Smooth muscle cell (in vitro differentiated cells): ENCODE results near the gene RPTOR. TPM values are rescaled to one million over a fixed set of nuclear protein-coding genes. Genes with fewer than 3 reads are reported as not detected.

Experiments
- DNase-seq: peaks from one replicate; lab custom pipeline; 2025; ENCODE audit not compliant: unreplicated experiment; lab: John Stamatoyannopoulos, UW
- H2AFZ ChIP-seq: fragments of 200-600 bp; sonication (generic); 2 replicates; pipeline ENCODE4 v1.6.0; 2016; ENCODE audit warnings: antibody characterized with exemption, low read depth, mild to moderate bottlenecking
- H3F3A ChIP-seq: fragments of 200-600 bp; sonication (generic); 2 replicates; pipeline ENCODE4 v1.6.0; 2017; ENCODE audit warnings: antibody characterized with exemption, low read depth
- H3K27ac ChIP-seq: fragments of 200-600 bp; sonication (generic); 2 replicates; pipeline ENCODE4 v1.5.1; 2016; ENCODE audit warnings: low read depth, mild to moderate bottlenecking
- H3K27me3 ChIP-seq: fragments of 200-600 bp; sonication (generic); 2 replicates; pipeline ENCODE4 v1.6.1; 2016; ENCODE audit warnings: low read depth, mild to moderate bottlenecking
- H3K36me3 ChIP-seq: fragments of 200-600 bp; sonication (generic); 2 replicates; pipeline ENCODE4 v1.5.1; 2016; ENCODE audit warnings: low read depth
- H3K4me1 ChIP-seq: fragments of 200-600 bp; sonication (generic); 2 replicates; pipeline ENCODE4 v1.5.1; 2016; ENCODE audit warnings: low read depth
- H3K4me2 ChIP-seq: fragments of 200-600 bp; sonication (generic); 2 replicates; pipeline ENCODE4 v1.6.0; 2016; ENCODE audit warnings: mild to moderate bottlenecking
- H3K4me3 ChIP-seq: fragments of 200-600 bp; sonication (generic); 2 replicates; pipeline ENCODE4 v1.5.1; 2016; ENCODE audit warnings: mild to moderate bottlenecking
- H3K79me2 ChIP-seq: fragments of 200-600 bp; sonication (generic); 2 replicates; pipeline ENCODE4 v1.6.0; 2016; ENCODE audit warnings: low read depth, mild to moderate bottlenecking
- H3K9ac ChIP-seq: fragments of 200-600 bp; sonication (generic); 2 replicates; pipeline ENCODE4 v1.6.0; 2016; ENCODE audit warnings: low read depth
- H3K9me3 ChIP-seq: fragments of 200-600 bp; sonication (generic); replicated peaks from 2 replicates; pipeline ENCODE4 v1.5.1; 2016; ENCODE audit warnings: low read depth
- H4K20me1 ChIP-seq: fragments of 200-600 bp; sonication (generic); 2 replicates; pipeline ENCODE4 v1.6.0; 2016; ENCODE audit warnings: low read depth
- WGBS: methylation state at CpG from one replicate; pipeline ENCODE4 v1.1.7; 2016; ENCODE audit warnings: low lambda C conversion rate; 5-methylcytosine and 5-hydroxymethylcytosine counted together
- polyA plus RNA-seq: library from polyadenylated mRNA; unstranded; fragments of >200 nt; fragmentation: Nextera tagmentation; extraction: Ambion mirVana; gene quantifications from 2 replicates; pipeline ENCODE4 v1.2.1, GENCODE V29; 2016
- total RNA-seq: library from RNA; depleted of rRNA; stranded (reverse); fragments of >200 nt; gene quantifications from 2 replicates; pipeline ENCODE4 v1.2.3, GENCODE V29; 2014
- TF ChIP-seq, protein P1 (sequence below): fragments of 200-600 bp; sonication (generic); IDR thresholded peaks from 2 replicates; pipeline ENCODE4 v1.5.1; 2017; ENCODE audit warnings: borderline replicate concordance, mild to moderate bottlenecking, antibody characterized with exemption; ENCODE audit not compliant: insufficient read depth, poor library complexity, severe bottlenecking

RPTOR gene
- total and polyA plus RNA-seq, 2 experiments from 2014 or later = 10.6 to 12.2 TPM

DNA sequence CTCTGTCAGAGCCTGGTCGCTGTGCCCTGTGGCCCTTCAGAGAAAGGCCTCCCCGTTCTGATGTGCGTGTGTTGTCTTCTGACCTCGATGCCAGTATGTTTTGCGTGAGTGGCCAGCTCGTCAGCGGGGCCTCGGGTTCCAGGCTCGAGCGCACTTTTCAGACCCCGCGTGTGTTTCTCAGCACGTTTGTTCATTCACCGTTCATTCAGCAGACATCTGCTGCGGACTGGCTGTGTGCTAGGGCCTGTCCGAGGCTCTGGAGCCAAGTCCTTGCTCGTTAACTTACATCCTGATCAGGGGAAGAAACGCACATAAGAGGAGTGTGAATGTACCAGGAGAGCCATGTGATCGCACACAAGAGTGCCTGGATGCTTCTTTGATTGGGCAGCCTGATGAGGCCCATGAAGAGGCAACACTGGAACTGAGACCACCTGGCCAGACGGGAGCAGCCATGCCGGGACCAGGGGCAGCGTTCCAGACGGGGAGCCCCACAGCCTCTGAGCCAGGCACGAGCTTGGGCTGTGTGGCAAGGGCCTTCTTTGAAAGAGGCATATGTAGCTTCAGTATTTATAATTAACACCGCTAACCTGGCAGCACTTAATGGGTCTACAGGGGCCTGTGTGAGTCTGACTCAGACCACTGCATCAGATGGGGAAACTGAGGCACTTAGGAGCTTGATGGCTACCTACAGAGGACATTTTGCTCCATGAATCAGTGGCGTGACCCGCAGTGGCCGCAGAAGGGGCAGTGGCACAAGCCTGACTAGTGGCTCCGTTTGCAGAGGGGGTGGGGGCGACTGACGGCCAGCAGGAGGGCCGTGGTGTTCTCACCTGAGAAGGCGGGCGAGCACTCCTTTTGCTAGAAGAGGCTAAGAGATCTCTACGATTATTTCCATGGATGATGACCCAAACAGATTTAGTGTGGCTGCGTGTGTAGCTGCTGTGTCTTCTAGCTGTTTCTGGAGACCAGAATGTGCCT, 259.1 kb downstream of the RPTOR start:
- H3K27ac ChIP-seq = no peak overlapping the region
- no peak overlapping the region for H3K9ac ChIP-seq
- 94% methylated on average over 36 of the region's 36 CpGs for WGBS
- no peak overlapping the region for H2AFZ ChIP-seq
- TF ChIP-seq, protein P1, sequence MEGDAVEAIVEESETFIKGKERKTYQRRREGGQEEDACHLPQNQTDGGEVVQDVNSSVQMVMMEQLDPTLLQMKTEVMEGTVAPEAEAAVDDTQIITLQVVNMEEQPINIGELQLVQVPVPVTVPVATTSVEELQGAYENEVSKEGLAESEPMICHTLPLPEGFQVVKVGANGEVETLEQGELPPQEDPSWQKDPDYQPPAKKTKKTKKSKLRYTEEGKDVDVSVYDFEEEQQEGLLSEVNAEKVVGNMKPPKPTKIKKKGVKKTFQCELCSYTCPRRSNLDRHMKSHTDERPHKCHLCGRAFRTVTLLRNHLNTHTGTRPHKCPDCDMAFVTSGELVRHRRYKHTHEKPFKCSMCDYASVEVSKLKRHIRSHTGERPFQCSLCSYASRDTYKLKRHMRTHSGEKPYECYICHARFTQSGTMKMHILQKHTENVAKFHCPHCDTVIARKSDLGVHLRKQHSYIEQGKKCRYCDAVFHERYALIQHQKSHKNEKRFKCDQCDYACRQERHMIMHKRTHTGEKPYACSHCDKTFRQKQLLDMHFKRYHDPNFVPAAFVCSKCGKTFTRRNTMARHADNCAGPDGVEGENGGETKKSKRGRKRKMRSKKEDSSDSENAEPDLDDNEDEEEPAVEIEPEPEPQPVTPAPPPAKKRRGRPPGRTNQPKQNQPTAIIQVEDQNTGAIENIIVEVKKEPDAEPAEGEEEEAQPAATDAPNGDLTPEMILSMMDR = no peak
- H3K4me1 ChIP-seq = no peaks in the 10 kb centered on the region
- no peaks in the 10 kb centered on the region for H3F3A ChIP-seq
- H3K79me2 ChIP-seq = no peaks in the 10 kb centered on the region
- H3K9me3 ChIP-seq = no peaks in the 10 kb centered on the region
- DNase-seq = no peak
- no peaks in the 10 kb centered on the region for H4K20me1 ChIP-seq
- H3K4me2 ChIP-seq = no peak overlapping the region
- H3K4me3 ChIP-seq = no peak overlapping the region
- H3K36me3 ChIP-seq = peaks cover 4% of the 10 kb centered on the region
- no peaks in the 10 kb centered on the region for H3K27me3 ChIP-seq

DNA sequence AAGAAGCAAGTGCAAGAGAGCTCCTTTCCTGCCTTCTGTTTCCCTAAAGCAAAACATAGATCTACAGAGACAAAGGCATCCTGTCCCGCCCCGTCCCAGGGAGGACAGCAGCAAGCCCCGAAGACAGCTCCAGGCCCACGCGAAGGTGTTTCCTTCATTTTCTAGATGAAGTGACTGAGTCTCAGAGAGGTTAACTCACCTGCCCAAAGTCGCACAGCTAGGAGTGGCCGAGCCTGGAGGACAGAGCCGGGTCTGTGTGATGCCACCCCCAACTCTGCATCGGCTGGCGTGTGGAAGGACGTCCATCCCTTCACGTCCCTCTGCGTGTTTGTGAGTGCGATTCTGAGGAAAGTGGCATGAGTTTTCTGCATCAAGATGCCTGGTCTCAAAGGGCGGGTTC, 259.8 kb downstream of the RPTOR start:
- TF ChIP-seq, protein P1 = no peak
- Histone ChIP-seq H3F3A (no peaks in the 10 kb centered on the region), H3K27ac (no peak overlapping the region), H3K36me3 (peaks cover 4% of the 10 kb centered on the region), H3K4me2 (no peak overlapping the region), H3K79me2 (no peaks in the 10 kb centered on the region), H3K4me1 (no peaks in the 10 kb centered on the region), H3K27me3 (no peaks in the 10 kb centered on the region), H3K9me3 (no peaks in the 10 kb centered on the region), H2AFZ (no peak overlapping the region), H3K4me3 (no peak overlapping the region), H4K20me1 (no peaks in the 10 kb centered on the region), H3K9ac (no peak overlapping the region)
- WGBS = 93% methylated on average over 15 of the region's 15 CpGs
- no peak for DNase-seq

DNA sequence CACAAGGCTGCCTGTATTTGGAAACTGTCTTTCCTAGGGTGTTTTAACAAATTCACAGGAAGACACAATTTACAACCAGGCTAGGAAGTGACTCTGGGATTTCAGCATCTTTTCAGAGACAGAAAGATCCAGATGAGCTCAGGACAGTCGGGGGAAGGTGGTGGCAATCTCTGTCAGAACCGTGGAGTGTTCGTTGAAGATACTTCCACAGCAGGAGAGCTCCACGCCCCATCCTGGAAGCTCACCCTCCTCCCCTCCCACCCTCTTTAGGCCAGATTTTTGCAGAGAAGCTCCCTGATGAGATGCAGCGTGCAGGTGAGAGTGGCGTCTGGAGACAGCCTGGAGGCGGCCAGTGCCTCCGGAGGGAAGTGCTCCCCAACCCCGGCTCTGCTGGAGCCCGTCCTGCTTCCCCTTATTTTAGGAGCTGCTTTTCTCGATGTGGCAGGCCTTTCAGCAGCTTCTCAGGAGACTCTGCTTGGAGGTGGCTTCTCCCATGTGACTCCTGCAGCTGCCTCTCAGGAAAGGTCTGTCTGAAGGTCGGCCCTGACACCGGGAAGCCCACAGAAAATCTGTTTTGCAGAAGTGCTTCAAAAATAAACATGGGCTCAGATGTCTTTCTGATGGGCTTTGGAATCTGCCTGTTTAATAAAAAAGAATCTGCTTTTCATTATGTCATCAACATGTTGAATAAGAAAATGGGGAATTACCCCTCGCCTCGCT, 260.6 kb downstream of the RPTOR start:
- H4K20me1 ChIP-seq = no peaks in the 10 kb centered on the region
- no peak overlapping the region for H3K9ac ChIP-seq
- H3K79me2 ChIP-seq = no peaks in the 10 kb centered on the region
- WGBS = 72% methylated on average over 15 of the region's 15 CpGs
- H3K27ac ChIP-seq = no peak overlapping the region
- H3K4me3 ChIP-seq = no peak overlapping the region
- no peaks in the 10 kb centered on the region for H3K27me3 ChIP-seq
- H3F3A ChIP-seq = no peaks in the 10 kb centered on the region
- H2AFZ ChIP-seq = no peak overlapping the region
- DNase-seq = no peak
- H3K9me3 ChIP-seq = no peaks in the 10 kb centered on the region
- no peak overlapping the region for H3K4me2 ChIP-seq
- no peaks in the 10 kb centered on the region for H3K4me1 ChIP-seq
- TF ChIP-seq, protein P1 = no peak
- H3K36me3 ChIP-seq = peaks cover 4% of the 10 kb centered on the region
